Suprapubic skin (tissue), 4 donors: Measurements from ENCODE around the gene YOD1. TPM values are rescaled to one million over a fixed set of nuclear protein-coding genes. Genes with fewer than 3 reads are reported as not detected.
A peak's percentile ranks its signal among the peaks of the same experiment; 100 is the strongest.

Source experiments
- DNase-seq, 2 donors: peaks; one replicate each; pipeline ENCODE4 v3.0.0-alpha.2; 2019; ENCODE audit warnings: low spot score in 2 of 2
- H3K27ac ChIP-seq: fragments of 200-600 bp; sonication (generic); one replicate; pipeline ENCODE4 v1.5.1; 2019
- H3K27me3 ChIP-seq: fragments of 200-600 bp; sonication (generic); one replicate; pipeline ENCODE4 v1.5.1; 2019
- H3K36me3 ChIP-seq: fragments of 200-600 bp; sonication (generic); one replicate; pipeline ENCODE4 v1.5.1; 2019
- H3K4me1 ChIP-seq: fragments of 200-600 bp; sonication (generic); one replicate; pipeline ENCODE4 v1.5.1; 2019
- H3K4me3 ChIP-seq: fragments of 200-600 bp; sonication (generic); one replicate; pipeline ENCODE4 v1.5.1; 2019; ENCODE audit warnings: mild to moderate bottlenecking
- H3K9me3 ChIP-seq: fragments of 200-600 bp; sonication (generic); one replicate; pipeline ENCODE4 v1.5.1; 2019
- CTCF ChIP-seq, 2 donors: fragments of 200-600 bp in 1 of 2; fragments of 450-650 bp in 1 of 2; sonication (generic) in 1 of 2; IDR thresholded peaks; one replicate each; pipeline ENCODE4 v1.5.1; 2016 to 2019; ENCODE audit warnings: antibody characterized with exemption in 2 of 2, mild to moderate bottlenecking in 1 of 2, moderate library complexity in 1 of 2
- EP300 ChIP-seq: sonication (generic); formaldehyde crosslinking; IDR thresholded peaks from one replicate; pipeline ENCODE4 v1.6.1; 2017; ENCODE audit warnings: antibody characterized with exemption
- POLR2A ChIP-seq, 2 donors: fragments of 450-650 bp; IDR thresholded peaks; one replicate each; pipeline ENCODE4 v1.6.1; 2017; ENCODE audit warnings: antibody characterized with exemption in 2 of 2, mild to moderate bottlenecking in 2 of 2, moderate library complexity in 2 of 2
- POLR2AphosphoS5 ChIP-seq, 3 donors: sonication (generic); formaldehyde crosslinking; IDR thresholded peaks; one replicate each; pipeline ENCODE4 v1.6.1; 2017; ENCODE audit warnings: antibody characterized with exemption in 3 of 3
- WGBS: methylation state at CpG from one replicate; pipeline ENCODE4 v1.1.5; 2018; 5-methylcytosine and 5-hydroxymethylcytosine counted together
- total RNA-seq, 4 donors: library from RNA; depleted of rRNA; stranded (reverse); fragments of >200 nt; gene quantifications; one replicate each; pipeline ENCODE4 v1.1.0, GENCODE V29; 2016

The YOD1 gene
- total RNA-seq, 4 donors from 2014 or later: 20.4 to 63.6 (median 42.8) TPM

DNA sequence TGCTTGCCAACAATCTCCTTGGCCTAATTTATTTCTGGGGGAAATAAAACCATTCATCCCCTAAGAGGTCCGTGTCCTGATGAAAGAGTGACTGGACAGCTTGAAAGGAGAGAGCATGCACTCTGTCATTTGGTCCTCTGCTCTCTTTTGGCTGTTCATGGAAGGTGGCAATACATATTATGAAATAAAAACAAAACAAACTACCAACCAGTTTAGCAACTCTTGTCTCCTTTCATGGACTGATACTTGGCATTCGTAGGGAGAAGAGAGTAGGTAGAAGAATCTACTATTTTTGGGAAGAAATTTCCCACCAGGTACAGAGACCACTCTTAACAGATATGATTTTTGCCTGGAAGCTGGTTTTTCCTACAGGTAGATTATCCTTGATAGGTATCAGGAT is 17.7 kb downstream of the YOD1 start:
- DNase-seq: no peak
- H3K27ac ChIP-seq: peak overlapping the region; percentile 93
- H3K9me3 ChIP-seq: no peaks in the 10 kb centered on the region
- H3K27me3 ChIP-seq: no peaks in the 10 kb centered on the region
- H3K36me3 ChIP-seq: no peaks in the 10 kb centered on the region
- WGBS: 31% methylated on average over 2 of the region's 2 CpGs
- TF ChIP-seq POLR2A (IDR thresholded peaks at IDR 0.05) (no peak), EP300 (no peak)
- H3K4me1 ChIP-seq: peaks cover 34% of the 10 kb centered on the region
- no peak overlapping the region for H3K4me3 ChIP-seq

GRCh38 chr1:207032528-207033017 is 18.4 kb downstream of the YOD1 start, which contains the start of gene C1orf116:
TSS of gene C1orf116 (minus strand) at chr1:207032756. CDS start at chr1:207027598, 5,158 bp downstream.
- Histone ChIP-seq H3K9me3 (no peaks in the 10 kb centered on the region), H3K36me3 (no peaks in the 10 kb centered on the region), H3K4me1 (peaks cover 40% of the 10 kb centered on the region), H3K4me3 (peak within 1 kb of the TSS; percentile 50), H3K27me3 (no peaks in the 10 kb centered on the region), H3K27ac (peak within 1 kb of the TSS; percentile 93)
- no peak for DNase-seq
- TF ChIP-seq POLR2A (IDR thresholded peaks at IDR 0.05) (peak in 1 of 2 donors; percentile 48), EP300 (no peak), POLR2AphosphoS5 (IDR thresholded peaks at IDR 0.05) (peak in 1 of 3 donors; percentile 23), CTCF (IDR thresholded peaks at IDR 0.05) (no peak)
- WGBS: 3% methylated on average over 1 of the region's 1 CpG

- H3K4me3 ChIP-seq: peak overlapping the region; percentile 50
These were observed 19.3 kb downstream of the YOD1 start for GRCh38 chr1:207031632-207032264.

GRCh38 chr1:207031016-207031415 is 20.0 kb downstream of the YOD1 start:
- WGBS: 28% methylated on average over 1 of the region's 1 CpG
- no peak for TF ChIP-seq EP300
- no peak for TF ChIP-seq POLR2AphosphoS5 (IDR thresholded peaks at IDR 0.05)
- Histone ChIP-seq H3K27me3 (no peaks in the 10 kb centered on the region), H3K4me1 (peaks cover 54% of the 10 kb centered on the region), H3K27ac (peak overlapping the region; percentile 93), H3K9me3 (no peaks in the 10 kb centered on the region), H3K4me3 (peak overlapping the region; percentile 50), H3K36me3 (no peaks in the 10 kb centered on the region)
- no peak for DNase-seq

More at GRCh38 chr1:207031632-207032264, 19.3 kb downstream of the YOD1 start:
- peaks cover 47% of the 10 kb centered on the region for H3K4me1 ChIP-seq
- peak overlapping the region; percentile 93 for H3K27ac ChIP-seq
- no peak for DNase-seq
- no peaks in the 10 kb centered on the region for H3K9me3 ChIP-seq
- H3K36me3 ChIP-seq: no peaks in the 10 kb centered on the region
- WGBS: 49% methylated on average over 7 of the region's 7 CpGs
- no peaks in the 10 kb centered on the region for H3K27me3 ChIP-seq
- TF ChIP-seq CTCF (IDR thresholded peaks at IDR 0.05) (no peak), POLR2A (IDR thresholded peaks at IDR 0.05) (no peak), EP300 (no peak), POLR2AphosphoS5 (IDR thresholded peaks at IDR 0.05) (no peak)

- no peaks in the 10 kb centered on the region for H3K27me3 ChIP-seq
- H3K4me1 ChIP-seq: peaks cover 59% of the 10 kb centered on the region
These were observed 20.4 kb downstream of the YOD1 start for GRCh38 chr1:207030522-207031009.

More at GRCh38 chr1:207030522-207031009, 20.4 kb downstream of the YOD1 start:
- TF ChIP-seq POLR2A (IDR thresholded peaks at IDR 0.05) (no peak), POLR2AphosphoS5 (IDR thresholded peaks at IDR 0.05) (no peak), CTCF (IDR thresholded peaks at IDR 0.05) (no peak), EP300 (no peak)
- WGBS: 58% methylated on average over 5 of the region's 5 CpGs
- peak overlapping the region; percentile 50 for H3K4me3 ChIP-seq
- DNase-seq: no peak
- no peaks in the 10 kb centered on the region for H3K36me3 ChIP-seq
- no peaks in the 10 kb centered on the region for H3K9me3 ChIP-seq
- H3K27ac ChIP-seq: peak overlapping the region; percentile 93
